A673 (cell line): ENCODE results near the gene CCDC85B. TPM values are rescaled to one million over a fixed set of nuclear protein-coding genes. Genes with fewer than 3 reads are reported as not detected.

ENCODE experiments used
- BruUV-seq: library from RNA; stranded (reverse); fragments of 400-500 nt; replicated peaks from 2 replicates; lab custom pipeline; 2021; lab: Mats Ljungman, UMichigan
- CTCF ChIA-PET: fragments of 300-600 bp; sonication (Branson Sonifier 250); formaldehyde crosslinking; loops from one replicate; lab custom pipeline; 2022; ENCODE audit warnings: antibody characterized with exemption; lab: Charles Lee
- POLR2A ChIA-PET: fragments of 300-600 bp; sonication (Branson Sonifier 250); formaldehyde crosslinking; loops from one replicate; lab custom pipeline; 2022; ENCODE audit warnings: antibody characterized with exemption; ENCODE audit not compliant: low non-redundant PET; lab: Charles Lee
- DNase-seq: peaks from one replicate; pipeline ENCODE4 v3.0.0-alpha.2; 2015; ENCODE audit warnings: low spot score
- H3K27ac ChIP-seq: fragments of 200-600 bp; sonication (generic); 2 replicates; pipeline ENCODE4 v1.5.1; 2016; ENCODE audit warnings: mixed run types, low read depth, mild to moderate bottlenecking, mixed read lengths, antibody characterized with exemption, low read length; ENCODE audit not compliant: poor library complexity, severe bottlenecking
- H3K27me3 ChIP-seq: fragments of 200-600 bp; sonication (generic); replicated peaks from 2 replicates; pipeline ENCODE4 v1.6.1; 2017; ENCODE audit warnings: mixed run types, low read depth, mild to moderate bottlenecking, mixed read lengths, antibody characterized with exemption, low read length; ENCODE audit not compliant: insufficient read depth, poor library complexity
- H3K36me3 ChIP-seq: fragments of 200-600 bp; sonication (generic); 2 replicates; pipeline ENCODE4 v1.6.1; 2016; ENCODE audit warnings: mixed run types, mild to moderate bottlenecking, mixed read lengths, antibody characterized with exemption, low read length; ENCODE audit not compliant: insufficient read depth, poor library complexity, severe bottlenecking
- H3K4me1 ChIP-seq: fragments of 200-600 bp; sonication (generic); 2 replicates; pipeline ENCODE4 v1.6.1; 2017; ENCODE audit warnings: mixed run types, mild to moderate bottlenecking, mixed read lengths, antibody characterized with exemption, low read length; ENCODE audit not compliant: insufficient read depth, poor library complexity, severe bottlenecking
- H3K4me3 ChIP-seq: fragments of 200-600 bp; sonication (generic); 2 replicates; pipeline ENCODE4 v1.5.1; 2016; ENCODE audit warnings: low read depth, mixed run types, mild to moderate bottlenecking, mixed read lengths, low read length; ENCODE audit not compliant: poor library complexity, severe bottlenecking
- H3K9me3 ChIP-seq: fragments of 200-600 bp; sonication (generic); 2 replicates; pipeline ENCODE4 v1.6.1; 2016; ENCODE audit warnings: mixed run types, low read depth, mild to moderate bottlenecking, mixed read lengths, antibody characterized with exemption, low read length; ENCODE audit not compliant: poor library complexity, severe bottlenecking
- EZH2 ChIP-seq: fragments of 200-600 bp; sonication (generic); IDR thresholded peaks from 2 replicates; pipeline ENCODE4 v1.6.1; 2017; ENCODE audit warnings: borderline replicate concordance, low read depth, mild to moderate bottlenecking, mixed read lengths, antibody characterized with exemption, low read length; ENCODE audit not compliant: poor library complexity, severe bottlenecking
- intact Hi-C: fragments of 100-400 bp; cut with micrococcal nuclease; formaldehyde crosslinking; loops from one replicate; pipeline ENCODE4 v1.10.0; 2022; ENCODE audit not compliant: unreplicated experiment
- total RNA-seq: library from RNA; stranded (reverse); gene quantifications from 2 replicates; pipeline ENCODE4 v1.2.3, GENCODE V29; 2021
- TF ChIP-seq, protein P1 (sequence below): fragments of 300-800, 200-600 bp; sonication (generic); conservative IDR thresholded peaks from 2 replicates; pipeline ENCODE4 v1.5.1; 2017; ENCODE audit warnings: low read depth, mild to moderate bottlenecking, antibody characterized with exemption, low read length, moderate library complexity, mixed read lengths

Gene CCDC85B
- total RNA-seq, 1 experiment from 2014 or later, result 32.3 TPM

DNA sequence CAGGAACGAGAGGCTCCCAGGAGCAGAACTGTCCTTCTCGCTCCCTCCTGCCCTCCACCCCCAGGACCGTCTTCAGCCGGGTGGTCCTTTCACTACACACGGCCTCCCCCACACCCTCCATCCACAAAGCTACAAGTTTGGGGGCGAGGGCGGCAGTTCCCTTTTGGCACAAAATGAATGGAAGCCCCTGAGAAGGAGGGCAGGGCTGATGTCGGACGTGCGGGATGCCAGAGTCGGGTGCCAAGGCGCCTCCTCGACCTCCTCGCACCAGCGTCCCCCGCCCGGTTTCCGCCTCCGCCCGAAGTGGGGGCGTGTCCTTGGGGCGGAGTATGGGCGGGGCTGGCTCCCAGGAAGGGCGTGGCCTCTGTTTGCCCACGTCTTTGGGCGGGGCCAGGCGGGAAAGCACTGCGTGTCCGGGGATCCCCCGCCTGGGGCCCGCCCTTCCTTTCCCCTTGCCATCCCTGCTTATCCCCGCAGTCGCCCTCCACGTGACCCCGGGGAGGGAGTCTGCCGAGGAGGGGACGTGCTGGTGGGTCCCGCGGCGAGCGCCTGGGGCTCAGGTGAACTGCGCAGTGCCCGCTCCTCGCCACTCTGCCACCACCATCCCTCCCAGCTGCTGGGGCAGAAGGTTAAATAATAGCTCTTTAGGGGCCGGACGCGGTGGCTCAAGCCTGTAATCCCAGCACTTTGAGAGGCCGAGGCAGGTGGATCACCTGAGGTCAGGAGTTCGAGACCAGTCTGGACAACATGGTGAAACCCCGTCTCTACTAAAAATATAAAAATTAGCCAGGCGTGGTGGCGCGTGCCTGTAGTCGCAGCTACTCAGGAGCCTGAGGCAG is 16.9 kb upstream of the CCDC85B start:
- peak overlapping the region; percentile 75 for H3K27ac ChIP-seq
- peaks cover 6% of the 10 kb centered on the region for H3K36me3 ChIP-seq
- DNase-seq, result peak; percentile 95
- no peak for TF ChIP-seq EZH2
- TF ChIP-seq, protein P1, sequence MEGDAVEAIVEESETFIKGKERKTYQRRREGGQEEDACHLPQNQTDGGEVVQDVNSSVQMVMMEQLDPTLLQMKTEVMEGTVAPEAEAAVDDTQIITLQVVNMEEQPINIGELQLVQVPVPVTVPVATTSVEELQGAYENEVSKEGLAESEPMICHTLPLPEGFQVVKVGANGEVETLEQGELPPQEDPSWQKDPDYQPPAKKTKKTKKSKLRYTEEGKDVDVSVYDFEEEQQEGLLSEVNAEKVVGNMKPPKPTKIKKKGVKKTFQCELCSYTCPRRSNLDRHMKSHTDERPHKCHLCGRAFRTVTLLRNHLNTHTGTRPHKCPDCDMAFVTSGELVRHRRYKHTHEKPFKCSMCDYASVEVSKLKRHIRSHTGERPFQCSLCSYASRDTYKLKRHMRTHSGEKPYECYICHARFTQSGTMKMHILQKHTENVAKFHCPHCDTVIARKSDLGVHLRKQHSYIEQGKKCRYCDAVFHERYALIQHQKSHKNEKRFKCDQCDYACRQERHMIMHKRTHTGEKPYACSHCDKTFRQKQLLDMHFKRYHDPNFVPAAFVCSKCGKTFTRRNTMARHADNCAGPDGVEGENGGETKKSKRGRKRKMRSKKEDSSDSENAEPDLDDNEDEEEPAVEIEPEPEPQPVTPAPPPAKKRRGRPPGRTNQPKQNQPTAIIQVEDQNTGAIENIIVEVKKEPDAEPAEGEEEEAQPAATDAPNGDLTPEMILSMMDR, result no peak
- H3K9me3 ChIP-seq, result no peaks in the 10 kb centered on the region
- H3K4me3 ChIP-seq, result peak overlapping the region; percentile 68
- ChIA-PET CTCF (interaction anchor here (1.0 to 1.9 kb wide), 3 partner anchors 11 to 17 kb away, joined by 3 to 5 read pairs (median 3); partner anchors contain the start of genes CCDC85B and MUS81), POLR2A (no interaction called here)
- no peaks in the 10 kb centered on the region for H3K27me3 ChIP-seq
- BruUV-seq, result no TSS peak
- H3K4me1 ChIP-seq, result peaks cover 18% of the 10 kb centered on the region
- intact Hi-C loops, result no loop called here

DNA sequence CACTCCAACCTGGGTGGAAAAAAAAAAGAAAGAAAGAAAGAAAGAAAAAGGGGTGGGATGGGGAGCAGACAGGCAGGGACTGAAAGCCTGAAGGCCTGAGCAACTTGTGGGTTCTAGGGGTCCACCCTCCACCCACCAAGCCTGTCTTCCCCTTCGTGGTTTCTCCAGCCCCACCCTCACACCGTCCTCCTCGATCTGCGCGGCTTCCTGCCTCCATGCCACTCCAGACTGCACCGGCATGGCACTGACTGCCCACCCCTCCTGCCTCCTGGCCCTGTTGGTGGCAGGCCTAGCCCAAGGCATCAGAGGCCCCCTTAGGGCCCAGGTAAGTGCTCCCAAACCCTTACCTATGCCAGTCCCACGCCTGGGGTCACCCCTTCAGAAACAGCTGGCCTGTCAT is 10.9 kb upstream of the CCDC85B start, which contains the start of gene CTSW:
TSS of gene CTSW (plus strand) at position 221 of the 400 bp plus-strand sequence. CDS start at position 239, 18 bp downstream.
- H3K27me3 ChIP-seq, result no peaks in the 10 kb centered on the region
- H3K36me3 ChIP-seq, result peaks cover 23% of the 10 kb centered on the region
- DNase-seq, result no peak
- no peaks in the 10 kb centered on the region for H3K4me1 ChIP-seq
- H3K9me3 ChIP-seq, result no peaks in the 10 kb centered on the region
- no TSS peak for BruUV-seq
- H3K4me3 ChIP-seq, result no peak within 1 kb of the TSS
- TF ChIP-seq, protein P1, result no peak
- no peak for TF ChIP-seq EZH2
- H3K27ac ChIP-seq, result no peak within 1 kb of the TSS
- intact Hi-C loops, result no loop called here
- ChIA-PET CTCF (no interaction called here), POLR2A (no interaction called here)

DNA sequence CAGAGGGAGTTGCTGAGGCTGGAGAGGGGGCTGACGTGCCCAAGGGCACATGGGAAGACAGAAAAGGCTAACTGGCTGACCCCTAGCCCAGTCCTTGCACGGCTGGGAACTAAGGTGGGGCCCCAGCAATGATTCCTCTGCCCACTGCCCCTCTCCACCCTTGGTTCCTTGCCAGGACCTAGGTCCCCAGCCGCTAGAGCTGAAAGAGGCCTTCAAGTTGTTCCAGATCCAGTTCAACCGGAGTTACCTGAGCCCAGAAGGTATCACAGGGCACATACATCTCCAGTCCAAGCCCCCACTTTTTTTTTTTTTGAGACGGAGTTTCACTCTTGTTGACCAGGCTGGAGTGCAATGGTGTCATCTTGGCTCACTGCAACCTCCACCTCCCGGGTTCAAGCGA is 10.4 kb upstream of the CCDC85B start:
- Histone ChIP-seq H3K4me3 (no peak overlapping the region), H3K4me1 (no peaks in the 10 kb centered on the region), H3K27me3 (no peaks in the 10 kb centered on the region), H3K9me3 (no peaks in the 10 kb centered on the region), H3K36me3 (peaks cover 27% of the 10 kb centered on the region), H3K27ac (no peak overlapping the region)
- DNase-seq, result no peak
- intact Hi-C loops, result no loop called here
- BruUV-seq, result no TSS peak
- POLR2A ChIA-PET, result no interaction called here
- CTCF ChIA-PET, result no interaction called here
- TF ChIP-seq, protein P1, result no peak
- TF ChIP-seq EZH2, result no peak
